Measurements from ENCODE around the gene PPM1D. TPM values are rescaled to one million over a fixed set of nuclear protein-coding genes. Genes with fewer than 3 reads are reported as not detected.
A peak's percentile ranks its signal among the peaks of the same experiment; 100 is the strongest.
"Not testable (repeated sequence)": the region's sequence is repeated elsewhere in the genome, so short reads cannot be mapped to it uniquely, and the experiment has no call there.

PPM1D gene
- 6.8 and 36.1 TPM in 2 replicates for total RNA-seq

GRCh38 chr17:60599620-60600489 lies at the start of gene PPM1D:
Gene PPM1D (plus strand): TSS chr17:60600193. CDS start chr17:60600415, 222 bp downstream.
- peak; percentile 93 for DNase-seq (ENCODE audit: low read depth)

- DNase-seq (ENCODE audit: low read depth): not testable (repeated sequence)
These were observed 47.7 kb upstream of the PPM1D start for GRCh38 chr17:60552255-60552654.

GRCh38 chr17:60554377-60554788 lies 45.6 kb upstream of the PPM1D start:
- DNase-seq (ENCODE audit: low read depth): peak; percentile 95

GRCh38 chr17:60555786-60556185 lies 44.2 kb upstream of the PPM1D start:
- no peak for DNase-seq (ENCODE audit: low read depth)

GRCh38 chr17:60557805-60558204 lies 42.2 kb upstream of the PPM1D start:
- DNase-seq (ENCODE audit: low read depth): no peak

- DNase-seq (ENCODE audit: low read depth): no peak
These were observed 40.4 kb upstream of the PPM1D start for GRCh38 chr17:60559659-60559994.

GRCh38 chr17:60559995-60560859 lies 39.8 kb upstream of the PPM1D start:
- DNase-seq (ENCODE audit: low read depth): no peak

- DNase-seq (ENCODE audit: low read depth): no peak
These were observed 39.1 kb upstream of the PPM1D start for GRCh38 chr17:60560860-60561257.

- peak; percentile 93 for DNase-seq (ENCODE audit: low read depth)
These were observed 37.6 kb upstream of the PPM1D start for GRCh38 chr17:60562421-60562820.

- peak; percentile 71 for DNase-seq (ENCODE audit: low read depth)
These were observed 36.2 kb upstream of the PPM1D start for GRCh38 chr17:60563743-60564142.

GRCh38 chr17:60565233-60565632 lies 34.8 kb upstream of the PPM1D start:
- DNase-seq (ENCODE audit: low read depth): no peak

- DNase-seq (ENCODE audit: low read depth): peak; percentile 75
These were observed 26.5 kb upstream of the PPM1D start for GRCh38 chr17:60573236-60574051.

- DNase-seq (ENCODE audit: low read depth): peak; percentile 85
These were observed 22.7 kb upstream of the PPM1D start for GRCh38 chr17:60577147-60577915.

- peak; percentile 52 for DNase-seq (ENCODE audit: low read depth)
These were observed 20.9 kb upstream of the PPM1D start for GRCh38 chr17:60579090-60579489.

- no peak for DNase-seq (ENCODE audit: low read depth)
These were observed 20.4 kb upstream of the PPM1D start for GRCh38 chr17:60579551-60579950.

GRCh38 chr17:60583008-60583407 lies 17.0 kb upstream of the PPM1D start:
- DNase-seq (ENCODE audit: low read depth): no peak

- DNase-seq (ENCODE audit: low read depth): no peak
These were observed 14.1 kb upstream of the PPM1D start for GRCh38 chr17:60585887-60586286.

- no peak for DNase-seq (ENCODE audit: low read depth)
These were observed 13.6 kb upstream of the PPM1D start for GRCh38 chr17:60586288-60586974.

GRCh38 chr17:60590070-60590469 lies 9.9 kb upstream of the PPM1D start:
- DNase-seq (ENCODE audit: low read depth): no peak

GRCh38 chr17:60592750-60593149 lies 7.2 kb upstream of the PPM1D start:
- no peak for DNase-seq (ENCODE audit: low read depth)
